Panc1 (cell line): ENCODE results near the gene ABCB4.

Experiments
- CTCF ChIP-seq: fragments of 450-650 bp; IDR thresholded peaks from 2 replicates; pipeline ENCODE4 v1.5.1; 2017; ENCODE audit warnings: mild to moderate bottlenecking
- POLR2AphosphoS5 ChIP-seq: IDR thresholded peaks from 2 replicates; pipeline ENCODE4 v1.6.1; 2012; ENCODE audit warnings: mild to moderate bottlenecking, low read depth, low read length, moderate library complexity
- REST ChIP-seq, 2 experiments: IDR thresholded peaks; 2 replicates each; pipeline ENCODE4 v1.6.1; 2011 to 2012; ENCODE audit warnings: low read depth in 2 of 2, control low read depth in 1 of 2, low read length in 1 of 2, mild to moderate bottlenecking in 1 of 2, moderate library complexity in 1 of 2; ENCODE audit not compliant: insufficient read depth in 1 of 2

DNA sequence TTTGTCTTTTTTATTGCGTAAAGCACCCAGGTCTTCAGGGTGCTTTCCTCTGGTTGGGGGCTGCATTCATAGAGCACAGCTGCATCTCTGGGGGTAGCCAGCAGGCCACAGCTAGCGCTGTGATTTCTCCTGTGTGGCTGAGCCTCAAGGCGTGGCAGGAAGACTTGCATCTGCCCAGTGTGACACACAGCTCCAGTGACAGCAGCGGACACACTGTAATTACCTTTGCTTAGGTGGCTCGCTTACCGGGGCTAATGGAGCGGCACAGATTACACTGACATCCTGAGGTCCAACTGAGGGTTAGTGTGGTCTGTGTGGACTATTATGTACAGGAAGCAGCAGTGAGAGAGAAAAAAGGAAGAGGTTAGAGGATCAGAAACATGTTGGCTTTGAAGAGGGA lies 27.1 kb downstream of the ABCB4 start:
- no peak for TF ChIP-seq POLR2AphosphoS5
- no peak for TF ChIP-seq REST (IDR thresholded peaks at IDR 0.05; ENCODE audit: insufficient read depth in 1 of 2, low read depth in 2 of 2, low read length in 1 of 2)
- no peak for TF ChIP-seq CTCF
